ENCODE measurements around the gene ZC3H13.
"Not testable (repeated sequence)": the region's sequence is repeated elsewhere in the genome, so short reads cannot be mapped to it uniquely, and the experiment has no call there.

The ZC3H13 gene

GRCh38 chr13:46010148-46010547, 42.4 kb downstream of the ZC3H13 start:
- no peak for DNase-seq (ENCODE audit: low read depth in 2 of 2)

DNA sequence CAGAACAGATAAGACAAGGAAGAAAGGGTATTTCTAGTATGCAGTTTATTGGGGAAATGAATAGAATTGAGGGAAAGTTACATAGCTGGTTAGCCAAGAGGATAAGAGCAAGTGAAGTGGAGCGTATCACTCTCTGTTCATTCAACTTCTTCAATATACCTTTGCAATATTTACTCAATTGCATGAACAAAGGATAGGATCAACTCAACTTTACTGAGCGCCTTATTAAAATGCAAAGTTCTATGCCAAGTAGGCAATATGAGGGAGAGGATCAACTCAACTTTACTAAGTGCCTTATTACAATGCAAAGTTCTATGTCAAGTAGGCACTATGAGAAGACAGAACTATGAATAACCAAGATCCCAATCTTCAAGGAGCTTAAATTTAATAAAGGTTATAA, 43.9 kb downstream of the ZC3H13 start:
- no peak for DNase-seq (ENCODE audit: low read depth in 2 of 2)

DNA sequence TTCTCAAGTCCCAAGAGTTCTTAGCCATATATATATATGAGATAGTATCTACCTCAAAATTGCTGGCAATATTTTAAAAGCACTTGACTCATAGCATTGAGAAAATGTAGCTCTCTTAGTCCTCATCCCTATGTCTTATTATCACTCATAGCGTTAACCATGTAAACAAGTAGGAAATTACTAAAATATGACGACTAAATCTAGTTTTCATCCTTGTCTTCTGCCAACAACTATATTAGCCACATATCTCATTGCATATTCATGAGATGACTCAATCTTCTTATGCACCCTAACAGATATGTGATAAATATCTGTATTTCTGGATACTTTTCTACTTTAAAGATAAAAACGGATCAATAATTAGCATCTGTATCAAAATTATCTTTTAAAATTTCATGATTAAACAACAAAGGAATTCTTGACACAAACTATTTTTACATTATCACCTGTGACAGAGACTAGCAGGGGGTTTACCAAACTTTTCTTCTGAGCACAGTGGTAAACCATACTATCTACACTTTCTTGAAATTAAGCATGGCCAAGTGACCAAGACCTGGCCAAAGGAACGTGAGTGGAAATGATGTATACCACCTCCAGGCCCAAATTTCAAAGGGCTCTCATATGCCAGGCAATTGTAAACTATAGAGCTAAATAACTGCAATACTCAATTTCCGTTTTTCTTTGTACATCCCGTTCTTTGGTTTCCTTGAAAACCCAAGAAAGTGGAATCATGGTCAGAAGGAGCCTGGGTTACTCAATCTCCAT, 45.7 kb downstream of the ZC3H13 start:
- no peak for DNase-seq (ENCODE audit: low read depth in 2 of 2)

- no peak for DNase-seq (ENCODE audit: low read depth in 2 of 2)
Measured at GRCh38 chr13:46004491-46004890, 48.1 kb downstream of the ZC3H13 start.

DNA sequence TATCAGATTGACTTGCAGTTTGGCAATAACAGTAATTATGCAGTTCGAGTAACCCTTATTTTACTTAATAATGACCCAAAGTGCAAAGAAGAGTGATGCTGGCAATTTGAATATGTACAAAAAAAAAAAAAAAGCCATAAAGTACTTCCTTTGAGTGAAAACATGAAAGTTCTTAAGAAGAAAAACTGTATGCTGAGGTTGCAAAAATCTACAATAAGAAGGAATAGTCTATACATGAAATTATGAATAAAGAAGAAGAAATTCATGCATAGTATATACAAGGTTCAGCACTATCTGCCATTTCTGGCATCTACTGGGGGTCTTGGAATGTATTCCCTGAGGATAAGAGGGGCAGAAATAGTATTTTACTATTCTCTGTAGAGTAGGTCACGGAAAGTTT, 55.9 kb downstream of the ZC3H13 start:
- DNase-seq (ENCODE audit: low read depth in 2 of 2) = no peak

DNA sequence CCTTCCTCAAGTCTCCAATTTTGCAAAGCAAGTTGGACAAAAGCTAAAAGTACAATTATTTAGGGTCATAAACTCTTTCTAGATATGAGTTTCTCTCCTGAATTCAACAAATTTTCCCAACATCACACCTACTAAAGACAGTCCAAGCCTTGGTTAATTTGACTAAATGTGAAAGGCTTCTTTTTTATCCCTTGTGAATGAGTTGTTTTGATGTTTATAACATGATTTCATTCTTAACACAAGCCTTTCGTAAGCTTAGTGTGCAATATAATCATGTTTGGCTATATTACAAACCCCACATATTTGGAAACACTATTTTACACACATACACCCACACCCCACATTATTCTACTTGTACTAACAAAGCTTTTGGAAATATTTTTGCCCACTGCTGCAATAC, 57.3 kb downstream of the ZC3H13 start:
- no peak for DNase-seq (ENCODE audit: low read depth in 2 of 2)

DNA sequence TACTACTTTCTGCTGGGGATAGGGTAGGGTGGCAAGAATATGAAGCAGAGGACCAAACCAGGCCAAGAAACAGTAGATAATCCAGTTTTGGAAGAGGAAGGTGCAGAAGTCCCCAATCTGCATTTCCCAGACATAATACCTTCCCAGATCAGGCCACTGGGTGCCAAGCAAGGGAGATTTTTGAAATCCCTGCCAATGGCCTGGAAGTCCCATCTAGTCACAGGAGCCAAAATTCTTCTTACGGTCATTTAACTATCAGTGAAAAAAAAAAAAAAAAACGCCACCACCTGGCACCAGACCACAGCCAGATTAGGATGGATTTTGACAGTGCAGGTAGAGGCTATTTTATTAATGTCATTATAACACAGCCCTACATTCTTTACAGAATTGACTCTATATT, 57.8 kb downstream of the ZC3H13 start:
- DNase-seq (ENCODE audit: low read depth in 2 of 2) = no peak

DNA sequence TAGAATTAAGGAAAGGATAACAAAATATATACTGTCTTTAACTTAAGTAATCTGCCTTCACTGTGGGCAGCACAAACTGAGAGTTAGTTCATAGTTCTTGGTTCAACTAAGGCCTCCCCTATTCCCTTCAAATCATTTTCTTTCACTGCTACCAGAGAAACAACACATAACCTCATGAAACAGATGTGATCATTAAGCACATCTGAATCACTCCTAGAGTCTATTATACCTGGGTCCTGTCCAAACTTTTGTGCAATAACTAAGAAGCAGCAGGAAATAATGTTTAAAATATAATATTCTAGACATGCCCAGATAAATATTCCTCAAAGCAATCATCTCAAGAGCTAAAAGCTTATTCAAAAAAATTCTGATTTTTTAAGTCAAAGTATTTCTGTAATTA, 62.9 kb downstream of the ZC3H13 start:
- DNase-seq (ENCODE audit: low read depth in 2 of 2) = no peak

GRCh38 chr13:45981127-45981526, 71.4 kb downstream of the ZC3H13 start:
- not testable (repeated sequence) for DNase-seq (ENCODE audit: low read depth in 2 of 2)

DNA sequence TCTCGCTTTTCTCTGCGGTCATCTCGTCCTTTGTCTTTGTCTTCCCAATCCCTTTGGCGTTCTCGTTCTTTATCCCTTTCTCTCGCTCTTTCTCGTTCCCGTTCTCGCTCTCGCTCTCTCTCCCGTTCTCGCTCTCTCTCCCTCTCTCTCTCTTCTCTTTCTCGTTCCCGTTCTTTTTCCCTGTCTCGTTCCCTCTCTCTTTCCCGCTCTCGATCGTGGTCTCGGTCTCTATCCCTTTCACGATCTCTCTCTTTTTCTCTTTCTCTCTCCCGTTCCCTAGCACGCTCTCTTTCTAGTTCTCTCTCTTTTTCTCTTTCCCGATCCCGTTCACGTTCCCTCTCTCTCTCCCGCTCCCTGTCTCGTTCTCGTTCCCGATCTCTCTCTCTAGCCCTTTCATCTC, 77.2 kb downstream of the ZC3H13 start:
- no peak for DNase-seq (ENCODE audit: low read depth in 2 of 2)

DNA sequence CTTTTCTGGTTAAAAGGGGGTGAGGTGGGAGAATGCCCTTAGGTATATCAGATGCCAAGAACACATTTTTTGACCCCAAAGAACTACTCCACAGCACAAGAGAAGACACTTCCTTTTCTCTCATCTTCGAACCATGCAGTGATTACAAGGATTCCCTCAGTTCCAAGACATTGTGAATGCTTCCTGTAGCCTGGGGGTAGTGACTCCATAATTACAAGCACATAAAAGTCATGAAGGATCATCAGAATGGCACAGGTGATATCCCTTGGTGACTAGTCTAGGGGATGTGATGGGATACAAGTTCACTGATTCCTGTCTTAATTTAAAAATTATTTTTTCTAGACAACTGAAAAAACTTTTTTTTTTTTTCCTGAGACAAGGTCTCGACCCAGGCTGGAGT, 78.0 kb downstream of the ZC3H13 start:
- DNase-seq (ENCODE audit: low read depth in 2 of 2) = no peak

- DNase-seq (ENCODE audit: low read depth in 2 of 2) = no peak
Measured at GRCh38 chr13:45967589-45967988, 85.0 kb downstream of the ZC3H13 start.

DNA sequence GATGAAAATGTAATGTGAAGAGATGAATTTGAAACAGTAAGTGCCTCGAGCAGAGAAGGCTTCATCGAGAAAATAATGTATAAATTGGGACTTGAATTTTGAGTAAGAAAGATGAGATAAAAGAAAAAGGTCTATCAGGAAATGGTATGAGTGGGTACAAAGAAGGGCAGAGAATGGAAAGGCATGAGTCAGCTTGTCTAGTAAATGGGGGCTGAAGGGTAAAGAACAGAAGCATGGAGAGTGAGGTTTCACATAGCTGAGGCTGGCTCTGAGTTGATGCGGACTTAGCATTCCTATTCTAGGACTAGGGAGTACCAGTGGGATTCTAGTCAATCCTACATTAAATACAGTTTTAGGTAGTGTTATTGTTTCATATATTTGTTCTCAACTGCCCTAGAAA, 85.8 kb downstream of the ZC3H13 start:
- DNase-seq (ENCODE audit: low read depth in 2 of 2) = no peak

- no peak for DNase-seq (ENCODE audit: low read depth in 2 of 2)
Measured at GRCh38 chr13:45961468-45961867, 91.1 kb downstream of the ZC3H13 start.

DNA sequence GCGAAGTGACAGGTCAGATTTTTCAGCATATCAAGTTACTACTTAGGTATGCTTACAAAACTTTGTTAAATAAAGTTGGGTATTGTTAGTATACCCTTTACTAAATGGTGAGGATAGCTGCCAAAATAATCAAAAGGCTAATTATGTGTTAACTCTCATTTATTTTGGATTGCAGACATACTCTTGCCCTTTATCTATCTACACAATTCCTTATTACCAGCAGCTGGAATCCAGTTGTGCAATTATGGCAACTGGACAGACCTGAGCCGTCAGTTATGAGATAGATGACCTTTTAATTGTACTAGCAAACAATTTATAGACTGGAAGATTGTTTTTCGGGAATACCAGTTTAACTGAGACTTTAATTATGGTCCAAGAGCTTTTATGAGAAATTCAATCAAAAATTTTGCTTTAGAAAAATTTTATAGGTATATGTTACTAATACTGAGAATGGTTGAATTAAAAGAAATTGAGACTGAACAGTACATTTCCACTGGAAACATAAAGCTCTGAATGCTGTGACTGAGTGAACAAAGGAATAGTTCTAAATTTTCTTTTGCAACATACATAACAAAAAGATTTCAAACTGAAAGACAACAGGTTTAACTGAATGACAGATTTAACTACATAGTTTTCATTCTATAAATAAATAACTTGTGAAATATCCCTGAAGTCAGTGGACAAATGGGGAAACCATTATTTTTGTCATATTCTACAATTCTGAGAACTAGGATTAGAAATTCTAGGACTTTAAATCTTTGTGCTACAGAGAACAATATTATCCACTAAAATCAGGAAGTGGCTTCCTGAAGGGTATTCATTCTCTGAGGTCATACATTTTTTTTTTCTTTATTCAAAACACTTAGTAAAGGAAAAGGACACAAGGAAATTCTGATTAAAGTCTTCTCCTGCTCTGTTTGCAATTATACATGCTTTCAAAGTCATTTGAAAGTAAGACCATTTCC, 97.4 kb downstream of the ZC3H13 start:
- no peak for DNase-seq (ENCODE audit: low read depth in 2 of 2)

DNA sequence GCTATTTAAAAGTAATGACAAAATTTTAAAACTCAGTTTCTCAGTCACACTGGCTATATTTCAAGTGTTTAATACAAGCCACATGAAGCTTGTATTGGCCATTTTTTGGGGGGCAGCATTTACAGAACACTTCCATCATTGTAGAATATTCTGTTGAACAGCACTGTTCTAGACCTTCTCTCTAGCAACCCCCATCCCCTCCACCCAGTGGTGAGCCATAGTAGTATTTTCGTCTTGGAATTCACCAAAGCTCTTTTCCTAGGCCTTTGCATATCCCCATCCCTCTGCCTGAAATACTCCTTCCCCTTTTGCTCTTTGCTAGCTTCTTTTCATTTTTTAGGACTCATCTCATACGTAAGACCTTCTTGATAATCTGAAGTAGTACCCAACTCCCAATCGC, 99.5 kb downstream of the ZC3H13 start:
- DNase-seq (ENCODE audit: low read depth in 2 of 2) = no peak

- no peak for DNase-seq (ENCODE audit: low read depth in 2 of 2)
Measured at GRCh38 chr13:45951724-45952123, 100.8 kb downstream of the ZC3H13 start.

DNA sequence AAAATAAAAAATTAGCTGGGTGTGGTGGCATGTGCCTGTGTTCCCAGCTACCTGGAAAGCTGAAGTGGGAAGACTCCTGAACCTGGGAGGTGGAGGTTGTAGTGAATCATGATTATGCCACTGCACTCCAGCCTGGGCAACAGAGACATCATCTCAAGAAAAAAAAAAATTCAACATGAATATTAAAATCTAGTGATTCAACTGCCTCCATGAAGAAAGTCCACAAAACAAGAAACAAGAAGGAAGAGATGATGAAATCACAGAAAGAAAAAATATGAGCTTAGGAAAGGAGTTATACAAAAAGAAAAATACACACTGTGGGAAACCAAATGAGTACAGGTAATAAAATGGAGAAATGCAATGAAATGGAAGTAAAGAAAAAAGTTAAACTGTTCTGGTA, 101.4 kb downstream of the ZC3H13 start:
- DNase-seq (ENCODE audit: low read depth in 2 of 2) = no peak

GRCh38 chr13:45950386-45951000, 102.1 kb downstream of the ZC3H13 start:
- DNase-seq (ENCODE audit: low read depth in 2 of 2) = no peak

GRCh38 chr13:45949161-45949560, 103.4 kb downstream of the ZC3H13 start:
- no peak for DNase-seq (ENCODE audit: low read depth in 2 of 2)

GRCh38 chr13:45943965-45944364, 108.6 kb downstream of the ZC3H13 start:
- no peak for DNase-seq (ENCODE audit: low read depth in 2 of 2)

DNA sequence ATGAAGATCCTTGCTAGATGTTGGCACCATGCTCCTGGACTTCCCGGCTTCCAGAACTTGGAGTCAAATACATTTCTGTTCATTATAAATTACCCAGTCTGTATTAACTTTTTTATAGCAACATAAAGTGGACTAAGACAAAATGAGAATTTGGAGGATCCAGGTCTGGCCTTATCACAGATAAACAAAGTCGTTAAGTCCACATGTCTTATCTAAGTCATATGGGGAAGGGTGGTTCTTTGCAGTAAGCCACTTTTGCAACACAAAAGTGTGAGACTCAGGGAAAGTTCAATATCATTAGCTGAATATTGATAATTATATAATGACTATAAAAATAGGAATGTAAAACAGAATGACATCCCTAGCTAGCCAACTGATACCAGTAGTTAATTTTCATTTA, 109.4 kb downstream of the ZC3H13 start:
- DNase-seq (ENCODE audit: low read depth in 2 of 2) = no peak

DNA sequence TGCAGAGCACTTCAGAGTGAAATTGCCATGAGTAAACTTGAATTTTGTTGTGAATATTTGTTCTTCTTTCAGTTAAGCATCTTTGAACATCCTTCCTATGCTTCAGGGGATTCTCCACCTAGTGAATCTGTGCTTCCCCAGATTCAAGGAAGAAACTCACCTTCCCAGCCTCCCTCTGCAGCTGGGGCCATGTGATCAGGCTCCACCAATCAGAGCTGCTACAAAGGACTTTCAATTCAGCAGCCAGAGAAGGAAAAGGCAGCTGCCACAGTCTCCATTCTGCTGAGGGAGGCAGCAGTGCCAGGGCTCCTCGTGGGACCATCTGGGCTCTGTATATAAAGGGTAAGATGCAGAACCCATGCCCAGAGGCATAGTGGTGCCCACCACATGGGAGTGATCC, 111.3 kb downstream of the ZC3H13 start:
- DNase-seq (ENCODE audit: low read depth in 2 of 2) = no peak

Data from stimulated activated CD8-positive, alpha-beta memory T cell treated with anti-CD3 and anti-CD28 coated beads, Interleukin-15, amount 100 ng/mL, for 48 hours (primary cell).